Gastroesophageal sphincter (tissue), 4 donors: ENCODE measurements around the gene PIK3R5. TPM values are rescaled to one million over a fixed set of nuclear protein-coding genes. Genes with fewer than 3 reads are reported as not detected.

Experiments used
- ATAC-seq: fragments of 150-250 bp; one replicate; pipeline ENCODE4 v1.9.1; 2016; ENCODE audit warnings: mild to moderate bottlenecking, moderate library complexity
- H3K27ac ChIP-seq, 4 donors: fragments of 200-600 bp; sonication (generic) in 3 of 4; 1 replicate in 3 of 4; 2 replicates in 1 of 4; pipeline ENCODE4 v1.5.1; 2016 to 2019
- H3K27me3 ChIP-seq: fragments of 200-600 bp; sonication (generic); one replicate; pipeline ENCODE4 v1.5.1; 2019
- H3K36me3 ChIP-seq, 2 donors: fragments of 200-600 bp; sonication (generic); one replicate each; pipeline ENCODE4 v1.5.1; 2019; ENCODE audit warnings: control low read depth in 1 of 2
- H3K4me1 ChIP-seq, 3 donors: fragments of 200-600 bp; sonication (generic); 1 replicate in 2 of 3; 2 replicates in 1 of 3; pipeline ENCODE4 v1.5.1; 2016 to 2019; ENCODE audit warnings: control low read depth in 2 of 3
- H3K4me3 ChIP-seq, 2 donors: fragments of 200-600 bp; sonication (generic); one replicate each; pipeline ENCODE4 v1.5.1; 2019; ENCODE audit warnings: mild to moderate bottlenecking in 1 of 2, moderate library complexity in 1 of 2
- H3K9me3 ChIP-seq, 3 donors: fragments of 200-600 bp; sonication (generic); one replicate each; pipeline ENCODE4 v1.5.1; 2017 to 2019; ENCODE audit warnings: control low read depth in 2 of 3
- EP300 ChIP-seq: sonication (generic); formaldehyde crosslinking; IDR thresholded peaks from one replicate; pipeline ENCODE4 v1.6.1; 2017; ENCODE audit warnings: antibody characterized with exemption, mild to moderate bottlenecking
- POLR2A ChIP-seq, 2 donors: fragments of 450-650 bp; IDR thresholded peaks; one replicate each; pipeline ENCODE4 v1.6.1; 2017; ENCODE audit warnings: antibody characterized with exemption in 2 of 2, mild to moderate bottlenecking in 2 of 2, moderate library complexity in 1 of 2
- POLR2AphosphoS5 ChIP-seq: sonication (generic); formaldehyde crosslinking; IDR thresholded peaks from one replicate; pipeline ENCODE4 v1.6.1; 2017; ENCODE audit warnings: antibody characterized with exemption
- WGBS, 2 donors: methylation state at CpG; one replicate each; pipeline ENCODE4 v1.1.5; 2018; ENCODE audit warnings: low coverage in 1 of 2; 5-methylcytosine and 5-hydroxymethylcytosine counted together
- total RNA-seq, 4 donors: library from RNA; depleted of rRNA; stranded (reverse); fragments of >200 nt; gene quantifications; one replicate each; pipeline ENCODE4 v1.1.0, GENCODE V29; 2016
- TF ChIP-seq, protein P1 (sequence below), 4 experiments: fragments of 200-600 bp in 2 of 4; fragments of 450-650 bp in 2 of 4; sonication (generic) in 1 of 4; IDR thresholded peaks; one replicate each; pipeline ENCODE4 v1.5.1; 2017 to 2019; ENCODE audit warnings: antibody characterized with exemption in 4 of 4, mild to moderate bottlenecking in 2 of 4, moderate library complexity in 2 of 4

PIK3R5 gene
- total RNA-seq, 4 donors from 2014 or later = 8.9 to 13.1 (median 11.9) TPM

DNA sequence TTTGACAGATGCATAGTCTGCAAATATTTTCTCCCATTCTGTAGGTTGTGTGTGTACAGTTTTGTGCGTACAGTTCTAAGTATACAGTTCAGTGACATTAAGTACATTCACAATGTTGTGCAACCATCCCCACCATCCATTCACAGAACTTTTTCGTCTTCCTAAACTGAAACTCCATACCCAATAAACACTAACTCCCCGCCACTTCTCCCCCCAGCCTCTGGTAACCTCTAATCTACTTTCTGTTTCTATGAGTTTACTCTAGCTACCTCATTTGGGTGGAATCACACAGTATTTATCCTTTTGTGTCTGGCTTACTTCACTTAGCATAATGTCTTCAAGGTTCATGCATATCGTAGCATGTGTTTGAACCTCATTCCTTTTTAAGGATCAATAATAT, 14.3 kb downstream of the PIK3R5 start:
- ATAC-seq = no peak
- Histone ChIP-seq H3K4me1 (no peaks in the 10 kb centered on the region), H3K4me3 (no peak overlapping the region), H3K27ac (no peak overlapping the region), H3K36me3 (no peaks in the 10 kb centered on the region), H3K27me3 (peaks cover 5% of the 10 kb centered on the region), H3K9me3 (peaks cover 0 to 3% (median 0%) of the 10 kb centered on the region in 3 donors)
- 89 to 93% methylated on average over 3 to 4 of the region's 4 CpGs for WGBS, 2 donors
- no peak for TF ChIP-seq POLR2AphosphoS5
- TF ChIP-seq EP300 = no peak
- TF ChIP-seq, protein P1, sequence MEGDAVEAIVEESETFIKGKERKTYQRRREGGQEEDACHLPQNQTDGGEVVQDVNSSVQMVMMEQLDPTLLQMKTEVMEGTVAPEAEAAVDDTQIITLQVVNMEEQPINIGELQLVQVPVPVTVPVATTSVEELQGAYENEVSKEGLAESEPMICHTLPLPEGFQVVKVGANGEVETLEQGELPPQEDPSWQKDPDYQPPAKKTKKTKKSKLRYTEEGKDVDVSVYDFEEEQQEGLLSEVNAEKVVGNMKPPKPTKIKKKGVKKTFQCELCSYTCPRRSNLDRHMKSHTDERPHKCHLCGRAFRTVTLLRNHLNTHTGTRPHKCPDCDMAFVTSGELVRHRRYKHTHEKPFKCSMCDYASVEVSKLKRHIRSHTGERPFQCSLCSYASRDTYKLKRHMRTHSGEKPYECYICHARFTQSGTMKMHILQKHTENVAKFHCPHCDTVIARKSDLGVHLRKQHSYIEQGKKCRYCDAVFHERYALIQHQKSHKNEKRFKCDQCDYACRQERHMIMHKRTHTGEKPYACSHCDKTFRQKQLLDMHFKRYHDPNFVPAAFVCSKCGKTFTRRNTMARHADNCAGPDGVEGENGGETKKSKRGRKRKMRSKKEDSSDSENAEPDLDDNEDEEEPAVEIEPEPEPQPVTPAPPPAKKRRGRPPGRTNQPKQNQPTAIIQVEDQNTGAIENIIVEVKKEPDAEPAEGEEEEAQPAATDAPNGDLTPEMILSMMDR (IDR thresholded peaks at IDR 0.05) = no peak
- no peak for TF ChIP-seq POLR2A (IDR thresholded peaks at IDR 0.05)

DNA sequence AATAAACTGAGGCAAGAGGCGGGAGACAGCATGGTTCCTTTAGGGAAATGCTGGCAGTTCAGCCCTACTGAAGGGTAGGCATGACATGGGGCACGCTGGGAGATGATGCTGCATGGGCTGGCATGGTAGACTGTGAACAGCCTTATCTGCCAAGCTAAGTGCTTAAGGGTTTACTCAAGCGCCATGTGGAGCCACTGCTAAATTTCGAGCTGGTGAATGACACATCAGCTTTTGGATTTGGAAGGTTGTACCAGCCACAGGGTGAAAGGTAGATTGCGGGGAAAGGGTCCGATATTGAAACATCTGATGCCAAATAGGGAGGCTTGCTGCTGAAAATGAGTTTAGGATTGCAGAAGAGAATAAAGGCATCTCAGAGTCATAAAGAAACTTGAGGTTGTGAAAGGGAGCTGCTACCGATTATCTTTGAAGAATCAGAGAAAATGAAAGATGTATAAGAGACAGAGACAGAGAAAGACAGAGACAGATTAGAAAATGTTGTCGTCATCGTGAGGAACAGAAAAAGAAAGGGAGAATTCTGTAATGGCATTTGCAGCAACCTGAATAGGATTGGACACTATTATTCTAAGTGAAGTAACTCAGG, 16.3 kb downstream of the PIK3R5 start:
- no peak for ATAC-seq
- 80 to 83% methylated on average over 7 to 9 of the region's 9 CpGs for WGBS, 2 donors

DNA sequence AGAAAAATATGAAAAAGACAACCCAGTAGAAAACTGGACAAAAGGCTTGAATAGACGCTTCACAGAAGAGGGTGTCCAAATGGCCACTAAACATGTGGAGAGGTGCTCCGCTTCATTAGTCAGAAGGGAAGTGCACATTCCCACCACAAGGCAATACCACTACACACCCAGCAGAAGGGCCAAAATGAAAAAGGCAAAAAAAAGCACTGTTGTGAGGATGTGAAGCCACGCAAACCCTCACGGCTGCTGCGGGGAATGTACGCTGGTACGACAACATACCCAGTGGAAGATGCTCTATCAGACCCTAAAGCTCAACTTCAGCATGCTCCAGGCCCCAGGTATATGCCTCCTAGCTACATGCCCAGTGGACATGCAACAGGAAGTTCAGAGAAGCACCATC, 17.0 kb downstream of the PIK3R5 start:
- no peak for ATAC-seq
- Histone ChIP-seq H3K27ac (no peak overlapping the region), H3K27me3 (peaks cover 23% of the 10 kb centered on the region), H3K36me3 (no peaks in the 10 kb centered on the region), H3K9me3 (peaks cover 0 to 23% (median 0%) of the 10 kb centered on the region in 3 donors), H3K4me1 (no peaks in the 10 kb centered on the region), H3K4me3 (no peak overlapping the region)
- TF ChIP-seq POLR2AphosphoS5 = no peak
- TF ChIP-seq, protein P1 (IDR thresholded peaks at IDR 0.05) = no peak
- TF ChIP-seq EP300 = no peak
- no peak for TF ChIP-seq POLR2A (IDR thresholded peaks at IDR 0.05)
- 80 to 84% methylated on average over 1 to 7 of the region's 7 CpGs for WGBS, 2 donors

More for the DNA sequence above, 16.3 kb downstream of the PIK3R5 start:
- Histone ChIP-seq H3K4me1 (no peaks in the 10 kb centered on the region), H3K27ac (no peak overlapping the region), H3K9me3 (peaks cover 0 to 20% (median 0%) of the 10 kb centered on the region in 3 donors), H3K27me3 (peaks cover 23% of the 10 kb centered on the region), H3K36me3 (no peaks in the 10 kb centered on the region), H3K4me3 (no peak overlapping the region)
- TF ChIP-seq EP300 (no peak), POLR2A (IDR thresholded peaks at IDR 0.05) (no peak), POLR2AphosphoS5 (no peak)
- TF ChIP-seq, protein P1 (IDR thresholded peaks at IDR 0.05) = no peak

DNA sequence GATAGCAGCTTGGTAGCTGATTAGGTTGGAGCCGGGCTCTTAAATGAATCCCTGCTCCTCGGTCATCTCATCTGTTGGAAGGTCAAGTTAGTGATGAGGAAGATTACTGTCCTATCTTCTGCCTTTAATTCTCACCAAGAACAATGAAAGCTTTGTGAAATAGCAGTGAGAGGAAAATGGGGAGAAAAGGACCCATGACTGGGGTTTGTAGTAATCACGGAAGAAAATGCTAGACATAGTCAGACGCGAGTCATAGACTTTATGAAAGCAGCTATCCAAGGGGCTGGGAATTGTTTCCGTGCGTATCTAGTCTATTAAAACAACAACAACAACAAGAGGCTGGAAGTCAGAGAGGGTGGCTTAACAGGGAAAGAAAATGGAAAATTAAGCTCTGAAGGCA, 18.3 kb downstream of the PIK3R5 start:
- 92 to 95% methylated on average over 5 to 7 of the region's 7 CpGs for WGBS, 2 donors
- Histone ChIP-seq H3K36me3 (no peaks in the 10 kb centered on the region), H3K9me3 (peaks cover 0 to 23% (median 0%) of the 10 kb centered on the region in 3 donors), H3K27ac (no peak overlapping the region), H3K4me3 (no peak overlapping the region), H3K4me1 (no peaks in the 10 kb centered on the region), H3K27me3 (peaks cover 23% of the 10 kb centered on the region)
- no peak for ATAC-seq
- TF ChIP-seq, protein P1 (IDR thresholded peaks at IDR 0.05) = no peak
- TF ChIP-seq POLR2AphosphoS5 (no peak), EP300 (no peak), POLR2A (IDR thresholded peaks at IDR 0.05) (no peak)

DNA sequence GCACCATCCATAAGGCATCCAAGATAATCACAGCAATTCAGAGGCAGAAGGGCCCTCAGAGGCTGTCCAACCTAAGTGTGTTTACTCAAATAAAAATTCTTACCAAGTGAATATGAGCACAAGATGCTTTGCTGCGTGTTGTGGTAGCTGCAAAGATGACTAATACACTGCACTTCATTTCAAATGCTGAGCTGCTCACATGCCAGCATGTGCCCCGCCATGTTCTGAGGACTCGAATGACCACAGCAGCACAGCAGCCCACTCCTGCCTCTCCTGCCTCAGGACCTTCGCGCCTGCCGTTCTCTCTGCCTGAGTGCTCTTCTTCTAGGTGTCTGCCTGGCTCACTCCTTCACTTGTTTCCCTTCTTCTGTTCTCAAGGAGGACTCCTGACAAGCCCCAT, 19.0 kb downstream of the PIK3R5 start:
- TF ChIP-seq POLR2A (IDR thresholded peaks at IDR 0.05) = no peak
- H3K36me3 ChIP-seq = no peaks in the 10 kb centered on the region
- 78 to 88% methylated on average over 3 to 5 of the region's 6 CpGs for WGBS, 2 donors
- ATAC-seq = no peak
- no peak overlapping the region for H3K27ac ChIP-seq
- peaks cover 0 to 20% (median 0%) of the 10 kb centered on the region in 3 donors for H3K9me3 ChIP-seq
- H3K4me3 ChIP-seq = no peak overlapping the region
- H3K27me3 ChIP-seq = peaks cover 23% of the 10 kb centered on the region
- no peaks in the 10 kb centered on the region for H3K4me1 ChIP-seq
